ENCODE results near the gene E2F7.

GRCh38 chr12:76983420-76983819 lies 81.9 kb downstream of the E2F7 start:
- no peak for TF ChIP-seq CTCF (IDR thresholded peaks at IDR 0.05; ENCODE audit: low read depth, low read length)
- TF ChIP-seq EZH2phosphoT487 (IDR thresholded peaks at IDR 0.05; ENCODE audit: low read depth), result no peak

All from OCI-LY3 (cell line).